ENCODE data around the gene CCDC142. TPM values are rescaled to one million over a fixed set of nuclear protein-coding genes. Genes with fewer than 3 reads are reported as not detected.

Gene CCDC142
- total and polyA plus RNA-seq, 10 of the 15 experiments (the other 5 are each of a cell fraction or from before 2014, with no cell fraction given) = 0.93 to 16.9 (median 9.0) TPM

DNA sequence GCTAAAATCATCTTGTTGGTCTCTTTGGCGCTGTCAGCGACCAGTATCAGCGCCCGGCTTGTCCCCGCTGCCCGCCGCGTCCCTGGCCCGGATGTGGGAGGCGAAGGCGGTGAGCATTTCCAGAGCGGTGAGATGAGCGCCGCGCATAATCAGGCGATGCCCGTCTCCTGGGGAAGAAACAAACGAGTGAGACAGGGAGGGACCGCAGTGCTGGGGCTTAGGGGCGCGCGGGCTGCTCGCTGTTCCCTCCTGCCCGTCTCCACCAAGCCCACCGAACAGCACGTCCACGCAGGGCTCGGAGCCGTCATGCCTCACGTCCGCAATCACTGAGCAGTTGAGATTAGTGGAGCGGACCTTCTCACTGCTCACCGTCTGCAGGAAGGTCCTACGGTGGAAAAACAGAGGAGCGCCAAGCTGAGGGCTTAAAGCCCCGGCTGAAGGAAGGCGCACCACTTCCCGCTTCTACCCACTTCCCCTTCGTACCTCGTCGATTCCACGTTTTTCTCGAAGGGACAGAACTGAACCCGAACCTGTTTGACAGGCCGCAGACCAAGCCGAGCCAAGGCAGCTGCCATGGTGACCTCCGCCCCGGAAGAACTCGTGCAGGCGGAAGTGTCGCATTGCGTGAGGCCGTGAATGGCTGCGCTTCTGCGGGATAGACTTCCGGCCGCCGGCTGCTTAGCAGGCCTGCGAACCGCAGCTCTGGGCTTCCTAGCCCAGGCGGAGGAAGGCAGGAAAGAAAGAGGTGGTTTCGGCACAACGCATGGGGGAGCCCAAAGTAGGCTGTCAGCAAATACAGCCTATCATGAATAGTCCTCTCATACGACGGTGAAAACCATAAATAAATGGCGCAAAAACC is 10.5 kb downstream of the CCDC142 start, which contains the start of gene MRPL53 (continued):
- TF ChIP-seq, protein P1, sequence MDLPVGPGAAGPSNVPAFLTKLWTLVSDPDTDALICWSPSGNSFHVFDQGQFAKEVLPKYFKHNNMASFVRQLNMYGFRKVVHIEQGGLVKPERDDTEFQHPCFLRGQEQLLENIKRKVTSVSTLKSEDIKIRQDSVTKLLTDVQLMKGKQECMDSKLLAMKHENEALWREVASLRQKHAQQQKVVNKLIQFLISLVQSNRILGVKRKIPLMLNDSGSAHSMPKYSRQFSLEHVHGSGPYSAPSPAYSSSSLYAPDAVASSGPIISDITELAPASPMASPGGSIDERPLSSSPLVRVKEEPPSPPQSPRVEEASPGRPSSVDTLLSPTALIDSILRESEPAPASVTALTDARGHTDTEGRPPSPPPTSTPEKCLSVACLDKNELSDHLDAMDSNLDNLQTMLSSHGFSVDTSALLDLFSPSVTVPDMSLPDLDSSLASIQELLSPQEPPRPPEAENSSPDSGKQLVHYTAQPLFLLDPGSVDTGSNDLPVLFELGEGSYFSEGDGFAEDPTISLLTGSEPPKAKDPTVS (IDR thresholded peaks at IDR 0.05; ENCODE audit: low read depth, low read length) = no peak
- TF ChIP-seq, protein P2, sequence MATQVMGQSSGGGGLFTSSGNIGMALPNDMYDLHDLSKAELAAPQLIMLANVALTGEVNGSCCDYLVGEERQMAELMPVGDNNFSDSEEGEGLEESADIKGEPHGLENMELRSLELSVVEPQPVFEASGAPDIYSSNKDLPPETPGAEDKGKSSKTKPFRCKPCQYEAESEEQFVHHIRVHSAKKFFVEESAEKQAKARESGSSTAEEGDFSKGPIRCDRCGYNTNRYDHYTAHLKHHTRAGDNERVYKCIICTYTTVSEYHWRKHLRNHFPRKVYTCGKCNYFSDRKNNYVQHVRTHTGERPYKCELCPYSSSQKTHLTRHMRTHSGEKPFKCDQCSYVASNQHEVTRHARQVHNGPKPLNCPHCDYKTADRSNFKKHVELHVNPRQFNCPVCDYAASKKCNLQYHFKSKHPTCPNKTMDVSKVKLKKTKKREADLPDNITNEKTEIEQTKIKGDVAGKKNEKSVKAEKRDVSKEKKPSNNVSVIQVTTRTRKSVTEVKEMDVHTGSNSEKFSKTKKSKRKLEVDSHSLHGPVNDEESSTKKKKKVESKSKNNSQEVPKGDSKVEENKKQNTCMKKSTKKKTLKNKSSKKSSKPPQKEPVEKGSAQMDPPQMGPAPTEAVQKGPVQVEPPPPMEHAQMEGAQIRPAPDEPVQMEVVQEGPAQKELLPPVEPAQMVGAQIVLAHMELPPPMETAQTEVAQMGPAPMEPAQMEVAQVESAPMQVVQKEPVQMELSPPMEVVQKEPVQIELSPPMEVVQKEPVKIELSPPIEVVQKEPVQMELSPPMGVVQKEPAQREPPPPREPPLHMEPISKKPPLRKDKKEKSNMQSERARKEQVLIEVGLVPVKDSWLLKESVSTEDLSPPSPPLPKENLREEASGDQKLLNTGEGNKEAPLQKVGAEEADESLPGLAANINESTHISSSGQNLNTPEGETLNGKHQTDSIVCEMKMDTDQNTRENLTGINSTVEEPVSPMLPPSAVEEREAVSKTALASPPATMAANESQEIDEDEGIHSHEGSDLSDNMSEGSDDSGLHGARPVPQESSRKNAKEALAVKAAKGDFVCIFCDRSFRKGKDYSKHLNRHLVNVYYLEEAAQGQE (IDR thresholded peaks at IDR 0.05; ENCODE audit: low read depth, low read length) = no peak
- no peak for TF ChIP-seq ASH2L (IDR thresholded peaks at IDR 0.05; ENCODE audit: borderline replicate concordance, low read depth)
- peak; percentile 71; the same call in 1 of the 2 replicates for TF ChIP-seq ZNF592 (IDR thresholded peaks at IDR 0.05)
- peak; percentile 98 for TF ChIP-seq POLR2A (IDR thresholded peaks at IDR 0.05; ENCODE audit: low read depth, low read length)
- peak; percentile 51 to 78; a peak in 1 of 3 replicates for TF ChIP-seq EGR1 (IDR thresholded peaks at IDR 0.05; ENCODE audit: borderline replicate concordance in 1 of 2, low read depth in 2 of 2, low read length in 2 of 2)
- peak; percentile 68; the same call in 1 of the 2 replicates for TF ChIP-seq TCF7 (IDR thresholded peaks at IDR 0.05; ENCODE audit: borderline replicate concordance)
- TF ChIP-seq SMC3 (IDR thresholded peaks at IDR 0.05; ENCODE audit: borderline replicate concordance, low read length) = no peak
- TF ChIP-seq KDM1A (IDR thresholded peaks at IDR 0.05; ENCODE audit: borderline replicate concordance) = no peak
- TF ChIP-seq KLF5 (IDR thresholded peaks at IDR 0.05; ENCODE audit: partially characterized antibody) = peak; percentile 81
- TF ChIP-seq RFX5 (IDR thresholded peaks at IDR 0.05; ENCODE audit: low read depth, low read length) = 0 out of 2 replicates have a peak, but pooled peaks have one; percentile 24
- TF ChIP-seq SREBF2 (IDR thresholded peaks at IDR 0.05; ENCODE audit: low read length) = 0 out of 2 replicates have a peak, but pooled peaks have one; percentile 50
- TF ChIP-seq, protein P3, sequence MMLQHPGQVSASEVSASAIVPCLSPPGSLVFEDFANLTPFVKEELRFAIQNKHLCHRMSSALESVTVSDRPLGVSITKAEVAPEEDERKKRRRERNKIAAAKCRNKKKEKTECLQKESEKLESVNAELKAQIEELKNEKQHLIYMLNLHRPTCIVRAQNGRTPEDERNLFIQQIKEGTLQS (IDR thresholded peaks at IDR 0.05; ENCODE audit: borderline replicate concordance, extremely low read depth, low read depth, low read length) = no peak
- TF ChIP-seq RCOR1 (conservative IDR thresholded peaks at IDR 0.05; ENCODE audit: low read depth, low read length) = no peak
- TF ChIP-seq MYC (IDR thresholded peaks at IDR 0.05; ENCODE audit: insufficient read depth, insufficient read length, insufficient replicate concordance, low read length, severe bottlenecking) = no peak
- peak; percentile 54; the same call in 1 of the 2 replicates for TF ChIP-seq RB1 (IDR thresholded peaks at IDR 0.05; ENCODE audit: borderline replicate concordance)
- TF ChIP-seq USF2 (IDR thresholded peaks at IDR 0.05; ENCODE audit: borderline replicate concordance, low read depth, low read length) = no peak
- TF ChIP-seq CHD2 (IDR thresholded peaks at IDR 0.05; ENCODE audit: borderline replicate concordance, low read depth, low read length) = peak; percentile 82

Measured in GM12878 (cell line).